ENCODE data around the gene PDZRN4. TPM values are rescaled to one million over a fixed set of nuclear protein-coding genes. Genes with fewer than 3 reads are reported as not detected.
"Not testable (repeated sequence)": the region's sequence is repeated elsewhere in the genome, so short reads cannot be mapped to it uniquely, and the experiment has no call there.

Gene PDZRN4
- total RNA-seq, 1 donor from 2014 or later: 2.3 TPM

DNA sequence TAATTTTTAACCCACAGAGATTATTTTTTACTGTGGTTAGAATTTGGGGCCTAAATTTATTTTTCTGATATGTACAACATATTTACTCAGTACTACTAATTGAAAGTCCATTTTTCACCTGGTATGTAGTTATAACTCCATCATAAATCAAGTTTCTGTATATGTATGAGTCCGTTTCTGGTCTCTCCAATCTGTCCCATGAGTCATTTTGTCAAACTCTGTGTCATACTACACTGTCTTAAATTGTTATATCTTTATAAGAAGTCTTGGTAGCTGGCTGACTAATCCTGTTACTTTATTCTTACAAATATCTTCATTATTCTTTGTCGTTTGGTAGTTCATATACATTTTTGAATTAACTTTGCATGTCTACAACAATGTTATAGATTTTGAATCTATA is 344.0 kb downstream of the PDZRN4 start:
- DNase-seq (ENCODE audit: extremely low spot score, unreplicated experiment): no peak
- Mint-ChIP-seq H3K4me1 (ENCODE audit: unreplicated experiment) (peaks cover 7% of the 10 kb centered on the region), H3K9me3 (no peaks in the 10 kb centered on the region), H3K27ac (no peak overlapping the region), H3K36me3 (no peaks in the 10 kb centered on the region), H3K4me3 (no peak overlapping the region), H3K27me3 (peaks cover 12% of the 10 kb centered on the region)
- TF ChIP-seq, protein P1, sequence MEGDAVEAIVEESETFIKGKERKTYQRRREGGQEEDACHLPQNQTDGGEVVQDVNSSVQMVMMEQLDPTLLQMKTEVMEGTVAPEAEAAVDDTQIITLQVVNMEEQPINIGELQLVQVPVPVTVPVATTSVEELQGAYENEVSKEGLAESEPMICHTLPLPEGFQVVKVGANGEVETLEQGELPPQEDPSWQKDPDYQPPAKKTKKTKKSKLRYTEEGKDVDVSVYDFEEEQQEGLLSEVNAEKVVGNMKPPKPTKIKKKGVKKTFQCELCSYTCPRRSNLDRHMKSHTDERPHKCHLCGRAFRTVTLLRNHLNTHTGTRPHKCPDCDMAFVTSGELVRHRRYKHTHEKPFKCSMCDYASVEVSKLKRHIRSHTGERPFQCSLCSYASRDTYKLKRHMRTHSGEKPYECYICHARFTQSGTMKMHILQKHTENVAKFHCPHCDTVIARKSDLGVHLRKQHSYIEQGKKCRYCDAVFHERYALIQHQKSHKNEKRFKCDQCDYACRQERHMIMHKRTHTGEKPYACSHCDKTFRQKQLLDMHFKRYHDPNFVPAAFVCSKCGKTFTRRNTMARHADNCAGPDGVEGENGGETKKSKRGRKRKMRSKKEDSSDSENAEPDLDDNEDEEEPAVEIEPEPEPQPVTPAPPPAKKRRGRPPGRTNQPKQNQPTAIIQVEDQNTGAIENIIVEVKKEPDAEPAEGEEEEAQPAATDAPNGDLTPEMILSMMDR (conservative IDR thresholded peaks at IDR 0.05): no peak

DNA sequence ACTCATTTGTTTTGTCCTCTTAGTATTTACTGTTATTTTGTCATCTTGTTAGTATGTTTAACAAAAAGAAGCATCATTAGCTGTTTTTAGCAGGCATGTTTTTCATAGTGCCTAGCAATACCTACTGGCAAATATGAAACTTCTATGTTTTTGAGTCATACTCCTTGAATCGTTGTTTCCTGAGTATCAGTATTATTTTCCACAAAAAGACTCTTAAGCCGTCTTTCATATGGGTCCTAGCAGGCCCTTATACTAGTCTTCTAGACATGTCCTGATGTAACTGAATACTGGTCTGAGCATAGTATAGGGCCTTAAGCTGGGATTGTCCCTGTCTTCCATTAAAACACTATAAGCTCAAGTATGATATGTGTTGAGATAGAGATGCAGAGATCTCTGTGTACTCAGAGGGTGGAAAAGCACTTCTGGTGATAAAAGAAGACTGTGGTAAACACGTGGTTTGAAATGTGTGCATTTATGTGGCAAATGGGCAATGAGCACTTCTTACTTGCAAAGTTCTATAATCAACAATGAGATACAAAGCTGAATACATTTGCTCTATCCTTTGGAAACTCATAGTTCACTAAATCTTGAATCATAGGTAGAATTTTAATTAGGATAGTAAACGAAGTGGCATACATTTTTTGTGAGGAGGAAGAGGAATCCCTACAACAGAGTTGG is 348.8 kb downstream of the PDZRN4 start:
- H3K27ac Mint-ChIP-seq: no peak overlapping the region
- DNase-seq (ENCODE audit: extremely low spot score, unreplicated experiment): no peak
- TF ChIP-seq, protein P1 (conservative IDR thresholded peaks at IDR 0.05): no peak
- peaks cover 3% of the 10 kb centered on the region for H3K27me3 Mint-ChIP-seq
- H3K9me3 Mint-ChIP-seq: no peaks in the 10 kb centered on the region
- H3K4me1 Mint-ChIP-seq (ENCODE audit: unreplicated experiment): peaks cover 5% of the 10 kb centered on the region
- no peak overlapping the region for H3K4me3 Mint-ChIP-seq
- no peaks in the 10 kb centered on the region for H3K36me3 Mint-ChIP-seq

DNA sequence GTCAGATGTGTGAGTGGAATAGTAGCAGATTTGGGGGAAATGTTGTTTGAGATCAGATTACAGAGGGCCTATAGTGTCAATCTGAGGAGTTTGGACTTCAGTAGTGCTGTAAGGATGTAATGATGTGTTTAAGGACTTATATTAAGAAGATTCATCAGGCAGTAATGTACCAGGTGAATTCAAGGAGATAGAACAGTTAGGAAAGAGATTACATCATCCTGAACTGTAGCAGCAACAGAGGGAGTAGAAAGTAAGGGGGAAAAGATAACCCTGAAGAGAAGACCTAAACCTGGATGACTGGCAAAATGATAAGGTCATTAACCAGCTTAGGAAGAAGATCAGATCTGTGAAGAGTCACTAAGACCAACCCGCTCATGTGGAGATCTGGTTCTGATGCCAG is 349.4 kb downstream of the PDZRN4 start:
- Mint-ChIP-seq H3K9me3 (no peaks in the 10 kb centered on the region), H3K27ac (no peak overlapping the region), H3K27me3 (peaks cover 6% of the 10 kb centered on the region), H3K36me3 (no peaks in the 10 kb centered on the region), H3K4me3 (no peak overlapping the region), H3K4me1 (ENCODE audit: unreplicated experiment) (peaks cover 5% of the 10 kb centered on the region)
- TF ChIP-seq, protein P1 (conservative IDR thresholded peaks at IDR 0.05): no peak
- no peak for DNase-seq (ENCODE audit: extremely low spot score, unreplicated experiment)

DNA sequence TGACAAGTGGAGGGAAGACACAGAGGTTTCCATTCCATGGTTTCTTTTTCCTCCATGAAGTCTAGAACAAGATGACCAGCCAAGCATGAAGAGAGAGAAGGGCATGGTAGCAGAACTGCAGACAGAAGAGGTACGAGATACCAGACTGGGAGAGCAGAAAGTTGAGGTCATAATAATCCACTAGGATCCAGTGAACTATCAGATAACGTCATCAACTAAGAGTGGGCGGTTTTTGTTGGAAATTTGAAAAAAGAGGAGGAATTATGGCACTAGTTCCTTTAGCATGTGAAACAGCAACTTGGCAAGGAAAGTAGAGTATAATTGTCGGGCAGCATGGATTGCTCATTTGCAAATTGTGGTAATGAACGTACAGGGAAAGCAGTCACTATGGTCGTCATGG is 357.6 kb downstream of the PDZRN4 start:
- Mint-ChIP-seq H3K27me3 (peaks cover 13% of the 10 kb centered on the region), H3K4me3 (no peak overlapping the region), H3K27ac (no peak overlapping the region), H3K4me1 (ENCODE audit: unreplicated experiment) (no peaks in the 10 kb centered on the region), H3K9me3 (peaks cover 8% of the 10 kb centered on the region), H3K36me3 (no peaks in the 10 kb centered on the region)
- TF ChIP-seq, protein P1 (conservative IDR thresholded peaks at IDR 0.05): no peak
- DNase-seq (ENCODE audit: extremely low spot score, unreplicated experiment): no peak

DNA sequence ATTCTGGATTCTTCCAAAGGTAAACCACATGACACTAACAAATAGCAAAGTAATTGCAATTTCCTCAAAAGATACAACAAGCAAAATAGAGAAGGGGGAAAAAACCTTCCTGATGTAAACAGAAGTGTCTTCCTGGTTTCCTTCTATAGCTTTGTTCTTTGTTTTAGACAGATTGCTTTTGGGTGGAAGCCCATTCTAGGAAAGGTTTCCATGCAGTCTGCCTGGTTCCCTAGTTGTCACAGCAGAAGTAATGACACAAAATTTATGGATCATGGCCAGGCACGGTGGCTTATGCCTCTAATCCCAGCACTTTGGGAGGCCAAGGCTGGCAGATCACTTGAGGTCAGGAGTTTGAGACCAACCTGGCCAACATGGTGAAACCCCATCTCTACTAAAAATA is 359.0 kb downstream of the PDZRN4 start:
- H3K27me3 Mint-ChIP-seq: peaks cover 13% of the 10 kb centered on the region

DNA sequence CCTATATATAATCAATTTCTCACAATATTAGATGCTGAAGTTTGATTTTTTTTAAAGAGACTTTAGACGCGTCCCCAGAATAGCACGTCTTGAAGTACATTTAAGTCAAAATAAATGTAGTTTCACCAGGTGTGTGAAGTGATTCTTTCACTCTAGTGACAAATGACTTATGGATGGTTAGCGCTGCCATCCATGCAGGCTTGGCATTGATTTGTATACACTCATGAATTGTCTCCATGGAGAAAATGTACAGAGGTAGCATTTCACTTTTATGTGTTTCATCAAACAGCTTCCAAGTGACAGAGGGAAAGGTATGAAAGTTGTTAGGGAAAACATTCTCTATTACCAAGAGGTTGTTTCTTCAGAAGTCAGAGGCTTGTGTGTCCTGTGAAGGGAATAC is 360.8 kb downstream of the PDZRN4 start:
- Mint-ChIP-seq H3K4me1 (ENCODE audit: unreplicated experiment) (peaks cover 13% of the 10 kb centered on the region), H3K4me3 (no peak overlapping the region), H3K27ac (no peak overlapping the region), H3K36me3 (no peaks in the 10 kb centered on the region), H3K27me3 (peaks cover 6% of the 10 kb centered on the region), H3K9me3 (peaks cover 8% of the 10 kb centered on the region)
- no peak for DNase-seq (ENCODE audit: extremely low spot score, unreplicated experiment)
- TF ChIP-seq, protein P1 (conservative IDR thresholded peaks at IDR 0.05): no peak

More for the DNA sequence above, 359.0 kb downstream of the PDZRN4 start:
- H3K4me3 Mint-ChIP-seq; H3K4me1 Mint-ChIP-seq (ENCODE audit: unreplicated experiment); H3K27ac Mint-ChIP-seq; H3K36me3 Mint-ChIP-seq; DNase-seq (ENCODE audit: extremely low spot score, unreplicated experiment); H3K9me3 Mint-ChIP-seq: not testable (repeated sequence)
